Measurements from ENCODE around the gene QRICH1.

The QRICH1 gene

DNA sequence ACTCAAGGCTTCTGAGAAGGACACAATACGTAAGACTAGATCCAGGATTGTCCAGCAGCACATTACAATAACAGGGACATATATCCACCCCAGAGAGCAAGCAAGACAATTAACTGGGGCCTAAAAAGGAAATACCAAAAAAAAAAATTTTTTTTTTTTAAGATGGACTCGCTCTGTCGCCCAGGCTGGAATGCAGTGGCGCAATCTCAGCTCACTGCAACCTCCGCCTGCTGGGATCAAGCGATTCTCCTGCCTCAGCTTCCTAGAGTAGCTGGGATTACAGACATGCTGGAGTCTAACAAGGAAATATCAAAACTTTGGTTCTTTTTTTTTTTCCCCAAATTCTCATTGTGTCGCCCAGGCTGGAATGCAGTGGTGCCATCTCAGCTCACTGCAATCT, 35.9 kb downstream of the QRICH1 start:
- DNase-seq (ENCODE audit: extremely low read depth, insufficient read length) = no peak
- TF ChIP-seq, protein P1, sequence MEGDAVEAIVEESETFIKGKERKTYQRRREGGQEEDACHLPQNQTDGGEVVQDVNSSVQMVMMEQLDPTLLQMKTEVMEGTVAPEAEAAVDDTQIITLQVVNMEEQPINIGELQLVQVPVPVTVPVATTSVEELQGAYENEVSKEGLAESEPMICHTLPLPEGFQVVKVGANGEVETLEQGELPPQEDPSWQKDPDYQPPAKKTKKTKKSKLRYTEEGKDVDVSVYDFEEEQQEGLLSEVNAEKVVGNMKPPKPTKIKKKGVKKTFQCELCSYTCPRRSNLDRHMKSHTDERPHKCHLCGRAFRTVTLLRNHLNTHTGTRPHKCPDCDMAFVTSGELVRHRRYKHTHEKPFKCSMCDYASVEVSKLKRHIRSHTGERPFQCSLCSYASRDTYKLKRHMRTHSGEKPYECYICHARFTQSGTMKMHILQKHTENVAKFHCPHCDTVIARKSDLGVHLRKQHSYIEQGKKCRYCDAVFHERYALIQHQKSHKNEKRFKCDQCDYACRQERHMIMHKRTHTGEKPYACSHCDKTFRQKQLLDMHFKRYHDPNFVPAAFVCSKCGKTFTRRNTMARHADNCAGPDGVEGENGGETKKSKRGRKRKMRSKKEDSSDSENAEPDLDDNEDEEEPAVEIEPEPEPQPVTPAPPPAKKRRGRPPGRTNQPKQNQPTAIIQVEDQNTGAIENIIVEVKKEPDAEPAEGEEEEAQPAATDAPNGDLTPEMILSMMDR (IDR thresholded peaks at IDR 0.05; ENCODE audit: insufficient read depth, low read length, poor library complexity, severe bottlenecking) = no peak
- Histone ChIP-seq H3K36me3 (ENCODE audit: control insufficient read depth, insufficient read depth, low read length) (peaks cover 18% of the 10 kb centered on the region), H3K4me3 (replicated peaks; ENCODE audit: low read depth, low read length) (no peak overlapping the region), H3K27me3 (replicated peaks; ENCODE audit: control insufficient read depth, insufficient read depth, low read length) (no peaks in the 10 kb centered on the region)

DNA sequence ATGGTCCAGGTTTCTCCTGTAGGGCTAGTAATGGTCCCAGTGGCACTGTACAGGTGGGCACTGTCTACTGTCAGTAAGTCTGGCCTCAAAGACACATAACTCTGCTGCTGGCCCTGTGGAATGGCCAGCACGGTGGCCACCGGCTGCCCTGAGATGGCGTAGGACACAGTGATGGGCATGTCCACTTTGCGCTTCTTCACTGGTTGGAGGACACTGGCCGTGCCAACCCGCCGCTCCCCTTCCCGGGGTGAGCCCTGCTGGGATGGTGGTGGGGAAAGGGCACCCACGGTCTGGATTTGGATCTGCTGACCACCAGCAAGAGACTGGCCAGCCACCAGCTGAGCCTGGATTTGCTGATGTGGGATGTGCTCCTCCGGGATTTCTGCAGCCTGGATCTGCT, 36.6 kb downstream of the QRICH1 start:
- H3K36me3 ChIP-seq (ENCODE audit: control insufficient read depth, insufficient read depth, low read length) = peaks cover 19% of the 10 kb centered on the region
- no peak for DNase-seq (ENCODE audit: extremely low read depth, insufficient read length)
- H3K4me3 ChIP-seq (replicated peaks; ENCODE audit: low read depth, low read length) = no peak overlapping the region
- TF ChIP-seq, protein P1 (IDR thresholded peaks at IDR 0.05; ENCODE audit: insufficient read depth, low read length, poor library complexity, severe bottlenecking) = no peak
- no peaks in the 10 kb centered on the region for H3K27me3 ChIP-seq (replicated peaks; ENCODE audit: control insufficient read depth, insufficient read depth, low read length)

DNA sequence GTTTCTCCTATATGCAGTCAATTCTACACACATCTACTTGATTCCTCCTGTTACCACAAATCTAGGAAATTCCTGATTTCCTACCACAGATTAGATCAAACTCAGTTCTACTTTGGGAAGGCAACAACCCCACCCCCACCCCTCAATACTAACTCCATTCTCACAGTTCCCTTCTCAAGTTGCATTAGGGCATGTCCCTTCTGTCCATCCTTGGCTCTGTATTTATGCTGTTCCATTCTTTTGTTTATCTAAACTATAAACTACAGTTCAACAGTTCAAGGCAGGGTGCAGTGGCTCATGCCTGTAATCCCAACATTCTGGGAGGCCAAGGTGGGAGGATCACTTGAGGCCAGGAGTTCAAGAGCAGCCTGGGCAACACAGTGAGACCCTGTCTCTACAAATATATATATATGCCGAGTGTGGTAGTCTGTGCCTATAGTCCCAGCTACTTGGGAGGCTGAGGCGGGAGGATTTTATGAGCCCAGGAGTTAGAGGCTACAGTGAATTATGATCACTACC, 39.5 kb downstream of the QRICH1 start:
- H3K4me3 ChIP-seq (replicated peaks; ENCODE audit: low read depth, low read length) = no peak overlapping the region
- H3K27me3 ChIP-seq (replicated peaks; ENCODE audit: control insufficient read depth, insufficient read depth, low read length) = no peaks in the 10 kb centered on the region
- no peak for DNase-seq (ENCODE audit: extremely low read depth, insufficient read length)
- TF ChIP-seq, protein P1 (IDR thresholded peaks at IDR 0.05; ENCODE audit: insufficient read depth, low read length, poor library complexity, severe bottlenecking) = no peak
- H3K36me3 ChIP-seq (ENCODE audit: control insufficient read depth, insufficient read depth, low read length) = peaks cover 22% of the 10 kb centered on the region

DNA sequence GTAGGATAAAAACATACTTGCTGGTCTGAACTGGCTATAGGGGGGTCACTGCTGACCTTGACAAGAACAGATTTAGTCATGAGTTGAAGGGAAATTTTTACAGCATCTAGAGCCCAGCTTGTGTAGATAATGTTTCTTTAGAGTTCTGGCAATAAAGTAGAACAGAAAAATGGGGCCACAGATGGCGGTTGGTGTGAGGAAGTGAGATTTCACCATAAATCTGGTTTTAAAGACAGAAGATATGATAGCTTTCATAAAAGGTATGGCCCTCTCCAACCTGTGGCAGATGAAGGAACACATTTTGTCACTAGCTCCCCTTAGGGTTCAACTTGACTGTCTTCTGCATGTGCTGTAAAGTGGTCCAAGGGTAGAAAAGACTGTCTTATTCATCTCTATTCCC, 40.3 kb downstream of the QRICH1 start:
- no peaks in the 10 kb centered on the region for H3K27me3 ChIP-seq (replicated peaks; ENCODE audit: control insufficient read depth, insufficient read depth, low read length)
- no peak for DNase-seq (ENCODE audit: extremely low read depth, insufficient read length)
- peaks cover 22% of the 10 kb centered on the region for H3K36me3 ChIP-seq (ENCODE audit: control insufficient read depth, insufficient read depth, low read length)
- H3K4me3 ChIP-seq (replicated peaks; ENCODE audit: low read depth, low read length) = no peak overlapping the region
- TF ChIP-seq, protein P1 (IDR thresholded peaks at IDR 0.05; ENCODE audit: insufficient read depth, low read length, poor library complexity, severe bottlenecking) = no peak

DNA sequence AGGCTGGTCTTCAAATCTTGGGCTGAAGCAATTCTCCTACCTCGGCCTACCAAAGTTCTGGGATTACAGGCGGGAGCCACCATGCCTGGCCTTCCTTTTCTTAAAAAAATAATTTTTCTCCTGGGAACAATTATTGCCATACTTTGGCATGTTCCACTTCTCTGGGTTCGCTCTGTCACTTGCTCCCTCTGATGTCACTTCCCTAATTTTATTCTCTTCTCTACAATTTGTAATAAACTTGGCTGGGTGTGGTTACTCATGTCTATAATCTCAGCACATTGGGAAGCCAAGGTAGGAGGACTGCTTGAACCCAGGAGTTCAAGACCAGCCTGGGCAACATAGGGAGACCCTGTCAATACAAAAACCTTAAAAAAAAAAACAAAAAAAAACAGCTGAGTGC, 58.6 kb downstream of the QRICH1 start:
- Histone ChIP-seq H3K36me3 (ENCODE audit: control insufficient read depth, insufficient read depth, low read length) (peaks cover 17% of the 10 kb centered on the region), H3K27me3 (replicated peaks; ENCODE audit: control insufficient read depth, insufficient read depth, low read length) (no peaks in the 10 kb centered on the region), H3K4me3 (replicated peaks; ENCODE audit: low read depth, low read length) (no peak overlapping the region)
- no peak for DNase-seq (ENCODE audit: extremely low read depth, insufficient read length)
- TF ChIP-seq, protein P1 (IDR thresholded peaks at IDR 0.05; ENCODE audit: insufficient read depth, low read length, poor library complexity, severe bottlenecking) = no peak

DNA sequence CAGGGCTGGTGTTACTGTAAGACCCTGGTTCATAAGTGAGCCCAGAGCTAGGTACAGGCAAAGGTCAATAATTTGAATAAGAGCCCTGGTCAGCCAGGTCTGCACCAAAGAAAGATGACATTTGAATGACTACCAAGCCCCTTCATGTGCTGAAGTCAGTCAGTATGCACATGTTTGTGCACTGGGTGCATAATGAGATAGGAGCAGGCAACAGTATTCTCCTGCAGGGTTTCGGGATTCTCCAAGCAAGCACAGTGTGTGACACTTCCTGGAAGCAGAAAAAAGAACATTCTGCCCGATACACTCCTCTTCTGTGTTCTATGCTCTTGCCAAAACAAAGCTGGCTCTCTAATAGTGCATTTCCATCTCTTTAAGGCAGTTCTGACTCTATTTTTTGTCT, 59.2 kb downstream of the QRICH1 start:
- Histone ChIP-seq H3K27me3 (replicated peaks; ENCODE audit: control insufficient read depth, insufficient read depth, low read length) (no peaks in the 10 kb centered on the region), H3K4me3 (replicated peaks; ENCODE audit: low read depth, low read length) (no peak overlapping the region), H3K36me3 (ENCODE audit: control insufficient read depth, insufficient read depth, low read length) (peaks cover 17% of the 10 kb centered on the region)
- DNase-seq (ENCODE audit: extremely low read depth, insufficient read length) = no peak
- TF ChIP-seq, protein P1 (IDR thresholded peaks at IDR 0.05; ENCODE audit: insufficient read depth, low read length, poor library complexity, severe bottlenecking) = no peak

Data from GM06990 (cell line).